H1 (cell line): ENCODE results near the gene LRRFIP1. TPM values are rescaled to one million over a fixed set of nuclear protein-coding genes. Genes with fewer than 3 reads are reported as not detected.

Experiments
- BRCA1 ChIP-seq: IDR thresholded peaks from 2 replicates; pipeline ENCODE4 v1.6.1; 2012; ENCODE audit warnings: low read depth, low read length, improper control_type of control experiment
- CHD7 ChIP-seq: fragments of 300-600 bp; sonication (generic); IDR thresholded peaks from 2 replicates; pipeline ENCODE4 v1.7.1; 2012; ENCODE audit warnings: low read length, moderate library complexity, mild to moderate bottlenecking, inconsistent platforms; ENCODE audit not compliant: insufficient replicate concordance
- HDAC2 ChIP-seq, 2 experiments: fragments of 300-600 bp in 1 of 2; sonication (generic) in 1 of 2; IDR thresholded peaks; 2 replicates each; pipeline ENCODE4 v1.6.1; 2011 to 2012; ENCODE audit warnings: low read depth in 2 of 2, low read length in 2 of 2, mild to moderate bottlenecking in 2 of 2, moderate library complexity in 2 of 2, borderline replicate concordance in 1 of 2, inconsistent platforms in 1 of 2
- POLR2AphosphoS5 ChIP-seq: IDR thresholded peaks from 2 replicates; pipeline ENCODE4 v1.6.1; 2011; ENCODE audit warnings: low read depth, low read length
- SIN3A ChIP-seq, 2 experiments: IDR thresholded peaks in 1 of 2; conservative IDR thresholded peaks in 1 of 2; 2 replicates each; pipeline ENCODE4 v1.6.1; 2011 to 2012; ENCODE audit warnings: low read length in 2 of 2, improper control_type of control experiment in 1 of 2, low read depth in 1 of 2, mild to moderate bottlenecking in 1 of 2
- TBP ChIP-seq: IDR thresholded peaks from 2 replicates; pipeline ENCODE4 v1.6.1; 2011; ENCODE audit warnings: low read depth, low read length, improper control_type of control experiment
- polyA plus RNA-seq, 7 experiments: library from polyadenylated mRNA; depleted of rRNA in 3 of 7; stranded (reverse) in 5 of 7; unstranded in 2 of 7; fragments of >200 nt in 5 of 7; fragments of 200-250 nt in 2 of 7; gene quantifications; 1 replicate in 5 of 7; 2 replicates in 1 of 7; 4 replicates in 1 of 7; pipeline versions ENCODE4 v1.2.1 to v1.2.3, GENCODE V29; 2011 to 2013; ENCODE audit warnings: missing spikeins in 2 of 7, mixed read lengths in 2 of 7
- total RNA-seq: library from RNA; stranded (reverse); fragmentation: NEBNext Ultra II Directional; extraction: Animal tissue kit (Norgen Biotek cat#: 25700); gene quantifications from 2 replicates; pipeline ENCODE4 v1.2.1, GENCODE V29; 2021
- TF ChIP-seq, protein P1 (sequence below), 3 experiments: IDR thresholded peaks; 1 replicate in 2 of 3; 2 replicates in 1 of 3; pipeline versions ENCODE4 v1.5.1 to v1.6.1; 2011; ENCODE audit warnings: low read length in 3 of 3, mild to moderate bottlenecking in 3 of 3, inconsistent platforms in 2 of 3, low read depth in 1 of 3, moderate library complexity in 1 of 3; ENCODE audit not compliant: insufficient read depth in 1 of 3; ENCODE audit errors: control extremely low read depth in 1 of 3

LRRFIP1 gene
- total and polyA plus RNA-seq, 2 of the 8 experiments (the other 6 are each of a cell fraction or from before 2014, with no cell fraction given) = 12.1 to 75.8 TPM

- no peak for TF ChIP-seq CHD7
- no peak for TF ChIP-seq SIN3A (conservative IDR thresholded peaks at IDR 0.05 in 1 of 2, IDR thresholded peaks at IDR 0.05 in 1 of 2; ENCODE audit: low read depth in 1 of 2, low read length in 2 of 2)
- TF ChIP-seq POLR2AphosphoS5 = no peak
- TF ChIP-seq BRCA1 = no peak
- no peak for TF ChIP-seq HDAC2 (IDR thresholded peaks at IDR 0.05; ENCODE audit: borderline replicate concordance in 1 of 2, low read depth in 2 of 2, low read length in 2 of 2)
- TF ChIP-seq TBP = no peak
- TF ChIP-seq, protein P1, sequence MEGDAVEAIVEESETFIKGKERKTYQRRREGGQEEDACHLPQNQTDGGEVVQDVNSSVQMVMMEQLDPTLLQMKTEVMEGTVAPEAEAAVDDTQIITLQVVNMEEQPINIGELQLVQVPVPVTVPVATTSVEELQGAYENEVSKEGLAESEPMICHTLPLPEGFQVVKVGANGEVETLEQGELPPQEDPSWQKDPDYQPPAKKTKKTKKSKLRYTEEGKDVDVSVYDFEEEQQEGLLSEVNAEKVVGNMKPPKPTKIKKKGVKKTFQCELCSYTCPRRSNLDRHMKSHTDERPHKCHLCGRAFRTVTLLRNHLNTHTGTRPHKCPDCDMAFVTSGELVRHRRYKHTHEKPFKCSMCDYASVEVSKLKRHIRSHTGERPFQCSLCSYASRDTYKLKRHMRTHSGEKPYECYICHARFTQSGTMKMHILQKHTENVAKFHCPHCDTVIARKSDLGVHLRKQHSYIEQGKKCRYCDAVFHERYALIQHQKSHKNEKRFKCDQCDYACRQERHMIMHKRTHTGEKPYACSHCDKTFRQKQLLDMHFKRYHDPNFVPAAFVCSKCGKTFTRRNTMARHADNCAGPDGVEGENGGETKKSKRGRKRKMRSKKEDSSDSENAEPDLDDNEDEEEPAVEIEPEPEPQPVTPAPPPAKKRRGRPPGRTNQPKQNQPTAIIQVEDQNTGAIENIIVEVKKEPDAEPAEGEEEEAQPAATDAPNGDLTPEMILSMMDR (IDR thresholded peaks at IDR 0.05; ENCODE audit: control extremely low read depth in 1 of 3, insufficient read depth in 1 of 3, low read depth in 1 of 3, low read length in 3 of 3) = peak; percentile 92 to 93 (median 93)
Measured at GRCh38 chr2:237744613-237745249, 117.3 kb downstream of the LRRFIP1 start (continued).
